Stimulated activated CD4-positive, alpha-beta T cell treated with anti-CD3 and anti-CD28 coated beads, TNF-alpha, amount 100 ng/mL, for 24 hours (primary cell): Measurements from ENCODE around the gene SPATS2L.
A peak's percentile ranks its signal among the peaks of the same experiment; 100 is the strongest.

ENCODE experiments used
- DNase-seq, 3 experiments: peaks; one replicate each; pipeline ENCODE4 v3.0.0-alpha.2; 2020; ENCODE audit warnings: low read depth in 3 of 3

The SPATS2L gene

GRCh38 chr2:200443916-200444315 lies 137.4 kb downstream of the SPATS2L start:
- DNase-seq: no peak

- no peak for DNase-seq
Measured at GRCh38 chr2:200444530-200444929, 138.0 kb downstream of the SPATS2L start.

DNA sequence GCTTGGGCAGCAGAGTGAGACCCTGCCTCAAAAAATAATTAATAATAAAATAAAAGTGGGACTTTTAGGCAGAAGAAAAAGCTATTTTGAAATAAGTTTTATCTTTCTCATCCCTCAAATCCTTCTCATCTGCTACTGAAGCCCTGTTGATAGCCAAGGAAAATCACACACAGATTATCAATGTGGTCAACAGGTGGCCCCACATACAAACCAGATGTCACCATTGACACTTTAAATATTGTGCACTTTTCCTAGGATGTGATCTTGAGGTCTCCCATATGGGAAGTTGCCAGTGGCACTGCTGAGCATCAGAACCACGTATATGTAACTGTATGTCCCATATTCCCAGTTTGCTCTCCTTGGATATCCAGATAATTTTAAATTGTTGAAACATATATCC lies 138.8 kb downstream of the SPATS2L start:
- DNase-seq: no peak

- DNase-seq: no peak
Measured at GRCh38 chr2:200446612-200447011, 140.1 kb downstream of the SPATS2L start.

GRCh38 chr2:200447139-200447855 lies 140.8 kb downstream of the SPATS2L start:
- no peak for DNase-seq

DNA sequence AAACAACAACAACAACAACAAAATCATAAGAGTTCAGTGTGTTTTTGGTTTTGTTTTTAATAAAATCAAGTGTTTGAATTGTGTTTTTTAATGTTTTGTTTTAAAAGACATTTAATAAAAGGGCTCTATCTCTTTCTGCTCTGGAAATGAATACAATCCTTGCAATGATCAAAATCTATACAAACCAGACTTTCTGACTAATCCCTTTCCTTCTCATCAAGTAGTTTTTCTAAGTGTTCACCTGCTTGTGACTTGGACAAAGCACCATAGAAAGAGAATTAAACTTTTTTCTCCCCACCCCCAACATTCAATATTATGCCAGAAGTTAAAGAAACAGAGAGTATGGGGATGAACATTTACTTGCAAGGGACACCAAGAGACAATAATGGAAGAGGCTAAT lies 142.0 kb downstream of the SPATS2L start:
- no peak for DNase-seq

- DNase-seq: no peak
Measured at GRCh38 chr2:200449149-200449548, 142.7 kb downstream of the SPATS2L start.

- DNase-seq: no peak
Measured at GRCh38 chr2:200450288-200450687, 143.8 kb downstream of the SPATS2L start.

DNA sequence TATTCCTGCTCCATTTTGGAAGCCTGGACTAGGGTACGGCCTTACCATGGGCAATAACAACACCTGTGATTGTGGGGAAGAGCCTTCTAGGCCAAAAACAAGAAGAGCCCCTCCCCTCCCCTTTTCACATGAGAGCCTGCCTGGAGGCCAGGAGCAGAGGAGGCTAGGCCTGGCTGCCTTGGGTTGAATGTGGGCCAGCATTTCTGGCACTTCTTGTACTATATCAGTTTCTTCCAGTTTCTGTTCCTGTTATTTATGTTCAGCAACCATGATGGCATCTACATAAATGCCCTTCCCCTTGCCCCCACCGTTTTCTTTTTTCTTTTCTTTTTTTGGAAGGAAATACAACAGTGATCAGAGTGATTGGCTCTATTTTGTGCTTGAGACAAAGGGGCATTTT lies 145.0 kb downstream of the SPATS2L start:
- DNase-seq: no peak

- no peak for DNase-seq
Measured at GRCh38 chr2:200452377-200452776, 145.9 kb downstream of the SPATS2L start.

DNA sequence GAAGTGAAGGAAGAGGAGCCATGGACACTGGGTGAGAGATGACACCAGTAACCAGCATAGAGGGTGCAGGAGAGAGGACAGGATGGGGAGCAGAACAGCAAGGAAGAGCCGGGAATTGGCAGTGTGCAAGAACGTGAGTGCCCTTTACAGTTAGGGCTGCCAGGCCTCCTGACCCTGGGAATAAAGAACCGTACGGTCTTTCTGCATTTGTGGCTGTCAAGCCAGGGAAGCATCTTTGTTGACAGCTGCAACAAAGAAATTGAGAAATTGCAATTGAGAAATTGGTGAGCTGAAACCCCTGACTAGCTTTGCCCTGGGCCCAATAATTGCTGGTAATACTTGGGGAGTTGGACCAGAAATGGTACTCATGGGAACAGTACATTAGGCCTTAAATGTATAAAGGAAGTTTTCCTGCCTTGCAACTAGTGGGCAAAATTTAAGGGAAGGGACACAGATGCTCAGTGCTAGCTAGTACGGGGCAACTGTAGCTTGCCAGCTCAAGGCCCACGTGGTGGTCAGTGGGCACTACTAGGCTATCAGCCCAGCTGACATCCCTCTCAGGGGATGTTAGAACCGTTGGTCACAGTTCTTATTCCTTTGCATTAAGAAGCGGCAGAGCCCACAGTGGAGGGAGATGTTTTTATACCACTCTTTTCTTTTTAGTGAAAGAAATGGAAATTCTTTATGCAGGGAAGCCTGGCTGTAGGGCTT lies 146.8 kb downstream of the SPATS2L start:
- no peak for DNase-seq

DNA sequence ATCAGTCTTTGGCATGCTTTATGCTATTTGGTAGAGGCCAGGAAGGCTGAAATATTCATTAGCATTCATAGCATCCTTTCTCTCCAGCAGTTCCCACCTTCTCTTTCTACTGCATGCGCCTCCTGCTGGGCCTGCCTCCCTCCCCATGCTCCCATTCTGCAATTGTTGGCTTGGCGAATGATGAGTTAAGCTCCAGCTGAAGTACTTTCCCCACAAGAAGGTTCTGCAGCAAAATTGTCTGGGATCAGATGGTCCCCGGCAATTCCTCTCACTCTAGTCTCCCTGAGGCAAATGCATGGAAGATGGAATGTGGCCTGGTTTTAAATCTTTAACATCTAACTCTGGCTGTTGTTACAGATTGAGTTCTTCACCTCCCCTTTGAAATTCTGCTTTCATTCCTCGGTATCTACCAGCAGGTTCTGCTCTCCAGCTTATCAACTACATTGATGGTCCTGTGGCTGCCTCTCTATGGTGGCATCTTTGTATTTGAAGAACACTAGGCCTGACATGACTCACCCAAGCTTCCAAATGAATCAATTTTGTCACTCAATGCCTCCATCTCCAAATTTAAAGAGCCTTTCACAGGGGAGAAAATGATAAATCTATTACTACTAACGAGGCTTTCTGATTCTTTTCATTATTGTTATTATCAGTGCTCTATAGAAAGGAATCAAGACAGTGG lies 147.5 kb downstream of the SPATS2L start:
- no peak for DNase-seq

DNA sequence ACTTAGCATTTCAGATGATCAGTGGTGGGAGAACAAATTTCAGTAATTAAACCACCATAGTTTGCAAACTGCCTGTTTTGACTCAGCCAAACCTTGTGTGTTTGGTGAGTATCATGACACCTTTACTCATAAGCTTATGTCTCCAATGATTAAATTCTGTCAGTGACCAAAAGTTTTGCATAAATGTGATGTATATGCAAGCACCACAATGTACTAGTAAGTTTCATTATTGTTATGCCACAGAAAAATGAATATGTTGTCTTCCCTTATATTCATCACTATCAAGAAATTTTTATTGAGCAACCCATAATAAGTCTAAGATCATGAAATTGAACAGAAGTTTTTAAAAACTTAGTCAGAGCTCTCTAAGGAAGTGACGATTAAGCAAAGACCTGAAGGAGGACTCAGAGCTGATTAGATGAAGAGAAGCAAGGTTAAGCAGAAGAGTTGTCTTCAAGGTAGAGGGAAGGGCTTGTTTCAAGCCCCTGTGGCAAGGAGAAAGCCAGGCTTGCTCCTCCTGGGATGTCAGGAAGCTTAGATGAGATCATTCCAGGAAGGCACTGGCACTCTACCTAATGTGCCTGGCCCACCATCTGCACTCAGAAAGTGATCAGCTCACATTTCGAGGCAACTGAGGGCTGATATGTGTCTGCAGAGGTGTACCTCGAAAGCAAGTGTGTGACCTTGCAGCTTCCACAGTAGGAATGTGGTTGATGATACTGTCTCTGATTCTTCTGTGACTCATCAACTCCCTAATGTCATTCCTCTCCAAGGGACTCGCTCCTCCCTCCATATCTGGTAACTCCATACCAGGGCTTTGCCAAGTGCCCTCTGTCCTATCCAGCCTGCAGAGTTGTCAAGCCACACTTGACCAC lies 148.7 kb downstream of the SPATS2L start:
- no peak for DNase-seq

DNA sequence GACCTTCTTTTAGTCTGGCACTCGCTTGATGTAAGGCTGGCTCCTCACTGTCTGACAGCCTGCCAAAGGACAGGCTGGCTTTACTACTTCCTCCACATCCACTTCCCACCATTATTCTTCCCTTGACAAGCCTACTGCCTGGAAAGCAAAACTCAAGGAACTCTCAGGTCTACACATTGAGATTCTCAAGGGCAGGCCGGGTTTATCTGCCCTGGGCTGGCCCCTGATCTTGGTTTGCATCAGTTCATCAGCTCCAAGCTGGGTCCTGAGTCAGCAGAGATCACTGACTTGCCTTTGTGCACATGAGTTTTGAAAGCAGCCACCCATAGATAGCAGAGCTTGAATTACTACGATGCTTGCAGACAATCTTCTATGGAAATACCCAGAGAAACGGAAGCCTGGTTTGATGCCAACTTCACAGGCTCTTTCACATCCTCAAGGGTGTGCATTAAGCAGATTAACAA lies 149.5 kb downstream of the SPATS2L start:
- no peak for DNase-seq

GRCh38 chr2:200456567-200456966 lies 150.1 kb downstream of the SPATS2L start:
- DNase-seq: no peak

- DNase-seq: no peak
Measured at GRCh38 chr2:200459101-200459500, 152.6 kb downstream of the SPATS2L start.

DNA sequence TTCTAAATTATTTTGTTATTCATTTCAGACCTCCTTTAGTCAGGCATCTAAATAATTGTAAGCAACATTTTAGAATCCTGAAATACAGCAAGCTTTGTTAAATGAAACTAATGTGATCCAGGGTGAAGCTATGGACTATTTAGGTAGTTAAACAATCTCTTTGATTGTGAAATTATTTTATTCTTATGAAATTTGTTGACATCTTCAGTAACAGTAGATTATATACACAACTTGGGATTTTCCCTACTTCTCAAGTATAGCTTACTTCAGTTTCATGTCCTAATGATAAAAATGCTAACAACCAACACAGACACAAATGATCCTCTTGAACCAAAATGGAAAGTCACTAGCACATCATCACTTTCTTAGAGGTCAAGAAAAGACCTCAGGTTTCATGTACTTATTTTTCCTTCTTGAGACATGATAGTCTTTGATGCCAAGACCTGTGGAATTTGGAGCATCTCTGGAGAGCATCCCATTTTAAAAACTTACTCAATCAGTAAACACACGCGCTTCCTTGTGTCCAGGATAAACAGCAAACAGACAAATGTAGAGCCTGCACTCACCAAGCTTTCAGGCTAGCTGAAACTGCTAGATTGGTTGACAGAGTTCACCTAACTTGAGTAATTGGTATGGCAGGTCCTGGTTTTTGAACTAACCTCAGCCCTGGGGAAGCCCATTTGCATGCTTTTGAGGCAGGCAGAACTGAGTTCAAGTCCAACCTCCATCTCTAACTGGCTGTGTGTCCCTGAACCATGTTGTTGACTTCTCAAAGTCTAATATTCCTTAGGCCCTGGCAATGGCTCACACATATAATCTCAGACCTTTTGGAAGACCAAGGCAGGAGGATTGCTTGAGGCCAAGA lies 155.6 kb downstream of the SPATS2L start:
- DNase-seq: no peak

DNA sequence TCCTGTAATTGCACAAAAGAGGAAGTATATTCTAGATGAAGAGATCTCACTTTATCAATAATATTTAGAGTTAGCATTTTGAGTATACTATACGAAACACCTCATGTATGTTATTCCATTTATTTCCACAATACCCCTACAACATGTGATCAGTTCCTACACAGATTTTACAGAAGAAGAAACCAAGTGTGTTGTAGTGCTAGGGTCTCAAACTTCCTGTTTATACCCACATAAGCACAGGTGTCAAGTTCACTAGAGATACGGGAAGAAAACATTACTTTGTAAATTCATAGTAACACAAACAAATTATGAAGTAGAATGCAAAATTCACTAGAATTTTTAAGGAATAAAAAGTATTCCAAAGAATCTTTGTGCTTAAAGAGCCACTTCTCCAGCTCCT lies 157.0 kb downstream of the SPATS2L start:
- DNase-seq: no peak

DNA sequence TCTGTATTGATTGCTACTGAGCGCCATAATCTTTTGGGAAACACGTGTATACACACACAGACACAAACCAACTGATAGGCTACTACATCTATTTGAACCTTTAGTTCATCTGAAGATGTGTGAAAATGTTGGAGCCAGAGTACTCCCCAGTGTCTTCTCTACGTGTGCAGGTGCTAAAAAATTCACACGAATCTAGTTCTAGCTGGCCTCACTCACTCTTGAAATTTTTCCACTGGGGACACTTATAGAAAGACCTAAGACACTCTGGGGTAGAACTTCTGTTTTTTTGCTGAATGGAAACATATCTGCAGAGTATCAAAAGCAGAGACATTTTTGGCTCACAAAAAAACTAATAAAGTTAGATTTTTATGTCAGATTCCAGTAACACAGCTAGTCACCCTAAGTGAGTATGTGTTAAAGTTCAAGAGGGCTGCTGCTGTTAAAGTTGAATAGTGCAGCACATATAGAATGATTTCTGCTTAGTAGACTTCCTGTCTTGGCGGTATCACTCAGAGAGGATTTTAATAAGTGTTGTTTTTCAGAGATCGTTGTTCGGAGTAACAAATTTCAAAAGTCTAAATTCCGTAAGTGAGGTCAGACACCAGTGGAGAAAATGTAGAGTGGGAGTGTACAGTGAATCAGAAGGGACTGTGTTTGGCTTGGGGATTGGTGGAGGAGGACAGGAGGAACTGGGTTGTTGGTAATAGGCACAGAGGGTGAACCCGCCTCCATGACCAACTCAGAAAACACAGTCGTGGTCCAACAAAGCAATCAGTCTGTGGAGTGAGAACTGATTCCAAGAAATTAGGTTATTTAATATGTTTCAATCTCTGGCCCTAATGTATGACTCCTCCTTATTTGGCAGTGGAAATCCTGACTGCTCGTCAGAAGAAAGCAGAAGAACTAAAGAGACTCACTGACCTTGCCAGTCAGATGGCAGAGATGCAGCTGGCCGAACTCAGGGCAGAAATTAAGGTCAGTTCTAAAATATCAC lies 160.2 kb downstream of the SPATS2L start:
- DNase-seq: peak in 2 of 3 experiments; percentile 15 to 22
